HL-60/S4 (cell line): Measurements from ENCODE around the gene USP5.

Experiments used
- in situ Hi-C: fragments of 300-500 bp; cut with MboI; formaldehyde crosslinking; loops from 2 replicates; pipeline ENCODE4 v1.14.3; 2022; ENCODE audit warnings: low sequenced_read_pairs

Gene USP5, protein sequence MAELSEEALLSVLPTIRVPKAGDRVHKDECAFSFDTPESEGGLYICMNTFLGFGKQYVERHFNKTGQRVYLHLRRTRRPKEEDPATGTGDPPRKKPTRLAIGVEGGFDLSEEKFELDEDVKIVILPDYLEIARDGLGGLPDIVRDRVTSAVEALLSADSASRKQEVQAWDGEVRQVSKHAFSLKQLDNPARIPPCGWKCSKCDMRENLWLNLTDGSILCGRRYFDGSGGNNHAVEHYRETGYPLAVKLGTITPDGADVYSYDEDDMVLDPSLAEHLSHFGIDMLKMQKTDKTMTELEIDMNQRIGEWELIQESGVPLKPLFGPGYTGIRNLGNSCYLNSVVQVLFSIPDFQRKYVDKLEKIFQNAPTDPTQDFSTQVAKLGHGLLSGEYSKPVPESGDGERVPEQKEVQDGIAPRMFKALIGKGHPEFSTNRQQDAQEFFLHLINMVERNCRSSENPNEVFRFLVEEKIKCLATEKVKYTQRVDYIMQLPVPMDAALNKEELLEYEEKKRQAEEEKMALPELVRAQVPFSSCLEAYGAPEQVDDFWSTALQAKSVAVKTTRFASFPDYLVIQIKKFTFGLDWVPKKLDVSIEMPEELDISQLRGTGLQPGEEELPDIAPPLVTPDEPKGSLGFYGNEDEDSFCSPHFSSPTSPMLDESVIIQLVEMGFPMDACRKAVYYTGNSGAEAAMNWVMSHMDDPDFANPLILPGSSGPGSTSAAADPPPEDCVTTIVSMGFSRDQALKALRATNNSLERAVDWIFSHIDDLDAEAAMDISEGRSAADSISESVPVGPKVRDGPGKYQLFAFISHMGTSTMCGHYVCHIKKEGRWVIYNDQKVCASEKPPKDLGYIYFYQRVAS

DNA sequence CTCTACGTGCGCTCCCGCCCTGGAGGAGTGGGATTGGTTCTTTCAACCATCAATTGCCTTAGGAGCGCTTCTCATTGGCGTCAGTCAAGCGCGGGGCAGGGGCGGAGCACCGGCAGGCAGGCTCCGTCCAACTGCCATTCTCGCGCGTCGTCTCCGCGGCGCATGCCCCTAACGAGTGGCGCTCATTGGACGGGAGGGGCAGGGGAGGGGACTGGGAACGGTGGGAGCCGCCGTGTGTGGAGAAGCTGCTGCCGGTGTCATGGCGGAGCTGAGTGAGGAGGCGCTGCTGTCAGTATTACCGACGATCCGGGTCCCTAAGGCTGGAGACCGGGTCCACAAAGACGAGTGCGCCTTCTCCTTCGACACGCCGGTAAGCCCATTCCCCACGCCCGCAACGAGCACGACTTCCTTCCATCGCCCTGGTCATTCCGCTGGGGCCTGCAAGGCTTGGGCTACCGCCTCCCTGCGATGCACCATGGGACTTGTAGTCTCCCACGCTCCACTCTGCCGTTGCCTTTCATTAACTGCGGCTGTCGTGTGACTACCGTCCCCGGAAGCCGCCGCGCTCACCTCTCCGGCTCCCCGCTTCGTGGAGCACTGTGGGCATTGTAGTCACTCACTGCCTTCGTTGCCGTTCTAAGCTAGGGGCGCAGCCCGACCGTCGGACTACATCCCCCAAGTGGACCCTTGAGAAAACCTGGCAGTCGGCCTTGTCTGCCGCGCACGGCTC lies at the start of gene USP5:
USP5 (plus strand) TSS at position 230 of the 730 bp plus-strand sequence; CDS start at position 260, 30 bp downstream.
- in situ Hi-C loops = no loop called here

DNA sequence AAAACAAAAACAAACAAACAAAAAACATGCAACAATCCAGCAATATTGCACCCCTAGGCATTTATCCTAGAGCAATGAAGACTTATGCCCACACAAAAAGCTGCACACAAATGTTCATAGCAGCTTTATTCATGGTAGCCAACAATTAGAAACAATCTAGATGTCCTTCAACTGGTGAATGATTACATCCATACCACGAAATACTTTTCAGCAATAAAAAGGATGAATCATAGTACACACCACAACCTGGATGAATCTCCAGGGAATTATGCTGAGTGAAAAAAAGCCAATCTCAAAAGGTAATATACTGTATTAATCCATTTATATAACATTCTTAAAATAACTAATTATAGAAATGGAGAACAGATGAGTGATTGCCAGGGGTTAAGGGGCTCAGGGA lies 44.8 kb upstream of the USP5 start:
- in situ Hi-C loops = no loop called here

DNA sequence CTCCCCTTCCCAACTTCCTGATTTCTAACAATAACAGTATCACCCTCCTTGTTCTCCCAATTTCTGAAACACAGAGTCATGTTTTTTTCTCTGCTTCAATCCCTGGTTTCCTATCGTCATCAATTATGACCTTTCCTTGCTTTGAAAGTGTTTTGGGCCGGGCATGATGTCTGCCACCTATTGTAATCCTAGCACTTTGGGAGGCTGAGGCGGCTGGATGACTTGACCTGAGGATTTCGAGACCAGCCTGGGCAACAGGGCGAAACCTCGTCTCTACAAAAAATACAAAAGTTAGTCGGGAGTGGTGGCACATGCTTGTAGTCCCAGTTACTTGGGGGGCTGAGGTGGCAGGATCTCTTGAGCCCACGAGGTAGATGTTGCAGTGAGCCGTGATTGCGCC lies 42.9 kb upstream of the USP5 start:
- in situ Hi-C loops = no loop called here

DNA sequence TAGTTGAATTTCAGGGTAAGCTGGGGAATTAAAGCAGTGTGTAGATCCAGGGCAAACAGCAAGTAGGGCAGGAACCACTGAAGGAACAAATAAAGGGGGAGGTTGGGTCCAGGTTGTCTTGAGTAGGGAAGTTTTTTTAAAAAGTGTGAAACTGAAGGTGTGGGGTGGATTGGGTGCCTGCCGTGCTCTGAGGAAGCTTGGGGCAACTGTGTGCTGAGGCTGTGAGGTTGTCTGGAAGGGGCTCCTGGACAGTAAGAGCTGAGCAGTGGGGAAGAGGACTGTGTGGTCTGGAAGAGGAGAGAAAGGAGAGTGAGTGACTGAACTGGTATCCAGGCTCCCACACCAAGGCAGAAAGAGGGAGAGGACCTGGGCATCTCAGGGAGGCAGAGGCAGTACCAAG lies 41.2 kb upstream of the USP5 start:
- in situ Hi-C loops = no loop called here

DNA sequence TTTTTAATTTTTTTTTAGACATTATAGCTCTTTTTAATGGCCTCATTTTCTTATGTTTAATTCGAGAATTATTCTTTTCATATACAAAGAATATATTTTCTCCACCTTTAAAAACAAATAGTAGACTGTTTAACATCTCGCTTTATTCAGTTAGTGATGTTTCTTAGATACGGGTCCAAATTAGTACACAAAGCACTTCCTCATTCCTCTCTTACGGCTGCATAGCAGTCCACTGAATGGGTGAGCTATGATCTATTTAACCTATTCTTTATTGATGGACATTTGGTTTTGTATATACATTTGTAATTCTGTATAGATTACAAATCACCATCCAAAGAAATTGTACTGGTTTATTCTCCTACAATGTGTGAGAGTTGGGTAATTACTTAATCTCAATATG lies 38.6 kb upstream of the USP5 start:
- in situ Hi-C loops = no loop called here

DNA sequence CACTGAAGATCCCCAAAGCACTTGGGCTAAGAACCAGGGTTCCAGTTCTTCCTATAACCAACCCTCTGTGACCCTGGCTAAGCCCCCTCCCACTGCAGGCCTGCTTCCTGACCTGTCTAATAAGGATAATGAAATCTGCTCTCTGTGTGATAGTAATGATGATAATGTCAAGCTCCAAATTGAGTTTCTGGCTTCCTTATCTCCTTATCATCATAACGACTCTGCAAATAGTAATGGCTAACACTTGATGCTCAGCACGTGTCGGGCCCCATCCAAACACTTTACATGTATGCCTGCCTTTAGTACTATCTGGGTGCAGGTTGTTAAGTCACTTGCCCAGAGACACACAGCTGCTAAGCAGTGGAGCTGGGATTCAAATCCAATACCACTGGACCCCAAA lies 35.4 kb upstream of the USP5 start:
- in situ Hi-C loops = no loop called here

DNA sequence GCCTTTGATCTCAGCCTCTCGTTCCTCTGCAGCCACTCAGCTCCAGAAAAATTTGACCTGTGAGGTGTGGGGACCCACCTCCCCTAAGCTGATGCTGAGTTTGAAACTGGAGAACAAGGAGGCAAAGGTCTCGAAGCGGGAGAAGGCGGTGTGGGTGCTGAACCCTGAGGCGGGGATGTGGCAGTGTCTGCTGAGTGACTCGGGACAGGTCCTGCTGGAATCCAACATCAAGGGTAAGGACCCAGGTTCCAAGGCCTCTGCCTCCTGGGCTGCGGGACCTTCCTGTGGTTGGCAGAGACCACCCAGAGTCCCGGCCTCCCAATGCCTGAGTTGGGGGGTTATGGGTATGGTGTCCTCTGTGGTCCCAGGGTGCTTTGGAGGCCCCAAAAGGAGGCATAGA lies 34.9 kb upstream of the USP5 start:
- in situ Hi-C loops = no loop called here

DNA sequence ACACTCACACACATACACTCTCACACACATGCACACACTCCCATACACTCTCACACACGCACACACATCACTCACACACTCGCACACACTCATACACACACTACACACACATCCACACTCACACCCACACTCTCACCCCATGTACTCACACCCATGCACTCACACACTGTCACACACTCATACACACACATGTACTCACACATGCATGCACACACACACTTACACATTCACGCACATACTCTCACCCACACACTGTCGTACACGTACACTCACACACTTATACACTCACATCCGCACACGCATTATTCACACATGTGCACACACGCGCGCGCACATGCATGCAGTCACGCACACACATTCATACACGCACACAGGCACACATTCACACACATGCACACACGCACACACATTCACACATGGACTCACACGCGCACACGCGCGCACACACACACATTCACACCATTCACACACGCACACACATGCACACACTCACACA lies 34.2 kb upstream of the USP5 start:
- in situ Hi-C loops = no loop called here

DNA sequence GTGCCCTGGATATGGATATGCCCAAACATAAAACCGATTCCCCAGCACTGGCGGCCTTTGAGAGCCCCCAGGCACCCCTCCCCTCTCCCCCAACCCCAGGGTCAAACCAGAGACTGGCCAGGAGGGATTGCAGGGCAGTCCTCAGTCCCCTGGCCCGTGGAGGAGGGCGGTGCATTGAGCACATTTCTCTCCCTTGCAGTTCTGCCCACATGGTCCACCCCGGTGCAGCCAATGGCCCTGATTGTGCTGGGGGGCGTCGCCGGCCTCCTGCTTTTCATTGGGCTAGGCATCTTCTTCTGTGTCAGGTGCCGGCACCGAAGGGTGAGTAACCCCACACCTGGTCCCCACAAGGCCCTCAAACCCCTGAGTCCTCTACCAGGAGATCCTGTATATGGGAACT lies 33.7 kb upstream of the USP5 start:
- in situ Hi-C loops = no loop called here

DNA sequence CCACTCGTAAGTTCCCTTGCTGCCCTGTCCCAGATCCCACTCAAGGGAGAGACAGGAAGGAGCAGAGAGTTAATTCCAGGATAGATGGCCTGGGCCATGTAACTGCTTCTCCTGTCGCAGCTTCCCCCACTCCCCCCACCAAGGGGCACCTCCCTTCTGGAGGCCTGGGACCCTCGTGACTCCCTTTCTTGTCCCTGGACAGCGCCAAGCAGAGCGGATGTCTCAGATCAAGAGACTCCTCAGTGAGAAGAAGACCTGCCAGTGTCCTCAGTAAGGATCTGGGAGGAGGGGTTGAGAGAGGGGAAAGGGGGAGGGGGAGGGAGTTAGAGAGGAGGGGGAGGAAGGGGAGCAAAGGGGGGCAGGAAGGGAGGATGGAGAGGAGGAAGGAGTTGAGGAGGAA lies 33.3 kb upstream of the USP5 start:
- in situ Hi-C loops = no loop called here

DNA sequence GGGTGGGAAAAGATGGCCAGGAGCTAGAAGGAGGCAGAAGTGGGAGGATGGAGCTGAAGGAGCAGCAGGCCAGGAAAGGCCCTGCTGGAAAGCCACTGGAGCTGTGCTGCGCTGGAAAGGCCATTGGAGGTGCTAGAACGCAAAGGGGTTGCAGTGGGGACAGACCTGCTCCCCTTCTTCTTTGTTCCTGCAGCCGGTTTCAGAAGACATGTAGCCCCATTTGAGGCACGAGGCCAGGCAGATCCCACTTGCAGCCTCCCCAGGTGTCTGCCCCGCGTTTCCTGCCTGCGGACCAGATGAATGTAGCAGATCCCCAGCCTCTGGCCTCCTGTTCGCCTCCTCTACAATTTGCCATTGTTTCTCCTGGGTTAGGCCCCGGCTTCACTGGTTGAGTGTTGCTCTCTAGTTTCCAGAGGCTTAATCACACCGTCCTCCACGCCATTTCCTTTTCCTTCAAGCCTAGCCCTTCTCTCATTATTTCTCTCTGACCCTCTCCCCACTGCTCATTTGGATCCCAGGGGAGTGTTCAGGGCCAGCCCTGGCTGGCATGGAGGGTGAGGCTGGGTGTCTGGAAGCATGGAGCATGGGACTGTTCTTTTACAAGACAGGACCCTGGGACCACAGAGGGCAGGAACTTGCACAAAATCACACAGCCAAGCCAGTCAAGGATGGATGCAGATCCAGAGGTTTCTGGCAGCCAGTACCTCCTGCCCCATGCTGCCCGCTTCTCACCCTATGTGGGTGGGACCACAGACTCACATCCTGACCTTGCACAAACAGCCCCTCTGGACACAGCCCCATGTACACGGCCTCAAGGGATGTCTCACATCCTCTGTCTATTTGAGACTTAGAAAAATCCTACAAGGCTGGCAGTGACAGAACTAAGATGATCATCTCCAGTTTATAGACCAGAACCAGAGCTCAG lies 32.6 kb upstream of the USP5 start:
- in situ Hi-C loops = no loop called here

DNA sequence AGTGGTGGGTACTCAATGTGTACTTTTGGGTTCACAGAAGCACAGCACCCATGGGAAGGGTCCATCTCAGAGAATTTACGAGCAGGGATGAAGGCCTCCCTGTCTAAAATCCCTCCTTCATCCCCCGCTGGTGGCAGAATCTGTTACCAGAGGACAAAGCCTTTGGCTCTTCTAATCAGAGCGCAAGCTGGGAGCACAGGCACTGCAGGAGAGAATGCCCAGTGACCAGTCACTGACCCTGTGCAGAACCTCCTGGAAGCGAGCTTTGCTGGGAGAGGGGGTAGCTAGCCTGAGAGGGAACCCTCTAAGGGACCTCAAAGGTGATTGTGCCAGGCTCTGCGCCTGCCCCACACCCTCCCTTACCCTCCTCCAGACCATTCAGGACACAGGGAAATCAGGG lies 31.8 kb upstream of the USP5 start:
- in situ Hi-C loops = no loop called here

DNA sequence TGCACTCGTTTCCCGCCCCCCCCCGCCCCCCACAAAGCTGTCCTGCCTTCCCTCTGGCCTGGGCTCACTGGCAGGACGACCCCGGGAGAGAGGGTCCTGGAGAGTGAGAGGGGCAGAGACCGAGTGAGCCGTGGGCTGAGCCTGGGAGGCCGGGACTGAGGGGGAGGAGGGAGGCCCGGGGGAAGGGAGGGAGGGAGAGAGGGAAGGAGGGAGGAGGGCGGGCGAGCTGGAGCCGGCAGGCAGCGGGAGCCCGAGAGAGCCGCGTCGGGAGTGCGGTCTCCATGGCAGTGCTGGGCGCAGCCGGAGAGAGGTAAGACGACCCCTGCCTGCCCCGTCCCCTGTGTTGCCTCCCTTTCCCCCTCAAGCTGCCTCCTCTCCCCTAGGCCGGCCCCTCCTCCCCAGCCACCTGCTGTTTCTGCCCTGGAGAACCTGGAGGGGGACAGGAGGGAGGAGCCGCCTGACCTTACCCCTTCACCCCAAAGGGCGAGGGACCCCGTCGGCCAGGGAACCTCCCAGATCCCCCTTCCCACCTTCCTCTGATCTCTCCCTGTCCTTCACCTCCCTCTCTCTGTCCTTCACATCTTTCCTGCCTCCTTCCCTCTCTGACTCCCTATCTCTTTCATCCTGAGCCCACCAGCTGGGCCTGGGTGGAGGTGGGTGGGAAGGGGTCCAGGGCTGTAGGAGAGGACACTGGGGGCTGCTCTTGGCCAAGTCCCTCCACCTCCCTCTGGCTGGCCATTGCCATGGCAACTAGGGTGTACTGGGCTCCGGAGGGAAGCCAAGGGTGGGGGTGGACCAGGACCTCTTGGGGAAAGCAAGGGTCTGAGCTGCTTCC lies 30.1 kb upstream of the USP5 start, which contains the start of gene GPR162:
GPR162 (plus strand) TSS at position 231 of the 835 bp plus-strand sequence. CDS start 2,078 bp downstream, outside the sequence.
- in situ Hi-C loops = no loop called here

DNA sequence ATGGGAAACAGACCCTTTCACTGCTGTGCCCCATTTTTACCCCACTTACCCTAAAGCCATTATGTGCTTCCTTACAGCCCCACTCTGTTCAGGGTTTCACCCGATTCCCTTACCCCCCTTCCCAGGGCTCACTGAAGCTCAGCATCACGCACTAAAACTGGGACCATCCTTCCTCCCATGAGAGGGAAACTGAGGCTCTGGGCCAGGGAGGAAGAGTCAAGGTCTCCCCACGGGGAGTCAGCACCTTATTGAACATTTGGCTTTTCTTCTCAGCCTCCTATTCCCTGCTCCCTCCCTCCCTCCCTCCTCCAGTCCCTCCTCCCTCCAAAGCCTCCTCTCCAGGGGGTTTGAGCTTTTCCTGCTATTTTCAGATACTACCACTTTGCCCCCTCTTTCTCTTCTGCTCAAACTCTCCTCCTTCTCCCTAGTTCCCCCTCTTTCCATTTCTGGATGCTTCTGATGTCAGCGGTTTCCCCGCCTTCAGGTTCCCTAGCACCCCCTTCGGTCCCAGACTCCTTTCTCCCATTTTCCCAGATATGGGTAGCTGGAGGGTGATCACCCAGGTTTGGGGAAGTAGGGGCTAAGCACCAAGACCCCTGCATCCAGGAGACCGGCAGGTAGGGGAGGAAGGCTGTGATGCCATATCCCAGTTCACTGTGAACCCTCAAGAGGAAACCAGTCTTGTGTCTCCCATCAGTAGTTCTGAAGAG lies 29.4 kb upstream of the USP5 start:
- in situ Hi-C loops = no loop called here

DNA sequence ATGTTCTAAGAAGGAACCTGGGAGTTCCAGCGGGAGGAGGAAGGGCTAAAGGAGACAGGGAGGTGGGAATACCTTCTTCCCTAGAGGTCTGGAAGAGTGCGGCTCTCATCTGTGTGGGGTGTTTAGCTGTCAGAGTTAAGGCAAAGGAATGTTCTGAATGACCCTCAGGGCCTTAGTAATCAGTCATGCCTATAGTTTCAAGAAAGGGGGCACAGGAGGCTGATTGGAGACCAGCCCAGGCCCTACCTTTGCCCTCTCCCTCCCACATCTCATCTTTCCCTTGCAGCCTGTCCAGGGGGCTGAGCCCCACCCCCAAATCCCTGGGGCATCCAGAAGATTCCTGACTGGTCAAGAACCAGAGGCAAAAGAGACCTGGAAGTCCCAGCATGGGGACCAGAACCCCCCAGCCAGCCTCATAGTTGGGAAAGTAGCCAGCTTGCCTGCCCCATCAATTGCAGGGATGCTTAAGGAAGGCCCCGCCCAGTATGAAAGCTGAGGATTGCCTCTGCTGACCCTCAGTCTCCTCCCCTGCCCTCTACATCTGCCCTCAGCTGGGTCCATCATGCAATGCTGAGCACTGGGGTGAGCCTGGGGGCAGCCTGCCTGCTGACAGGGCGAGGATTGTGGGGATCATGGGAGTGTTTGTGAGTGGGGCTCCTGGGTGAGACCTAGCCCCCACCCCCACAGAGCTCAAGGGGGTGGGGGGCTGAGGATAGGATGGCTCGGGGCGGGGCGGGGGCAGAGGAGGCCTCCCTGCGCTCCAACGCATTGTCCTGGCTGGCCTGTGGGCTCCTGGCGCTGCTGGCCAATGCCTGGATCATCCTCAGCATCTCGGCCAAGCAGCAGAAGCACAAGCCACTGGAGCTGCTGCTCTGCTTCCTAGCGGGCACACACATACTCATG lies 28.5 kb upstream of the USP5 start:
- in situ Hi-C loops = no loop called here

DNA sequence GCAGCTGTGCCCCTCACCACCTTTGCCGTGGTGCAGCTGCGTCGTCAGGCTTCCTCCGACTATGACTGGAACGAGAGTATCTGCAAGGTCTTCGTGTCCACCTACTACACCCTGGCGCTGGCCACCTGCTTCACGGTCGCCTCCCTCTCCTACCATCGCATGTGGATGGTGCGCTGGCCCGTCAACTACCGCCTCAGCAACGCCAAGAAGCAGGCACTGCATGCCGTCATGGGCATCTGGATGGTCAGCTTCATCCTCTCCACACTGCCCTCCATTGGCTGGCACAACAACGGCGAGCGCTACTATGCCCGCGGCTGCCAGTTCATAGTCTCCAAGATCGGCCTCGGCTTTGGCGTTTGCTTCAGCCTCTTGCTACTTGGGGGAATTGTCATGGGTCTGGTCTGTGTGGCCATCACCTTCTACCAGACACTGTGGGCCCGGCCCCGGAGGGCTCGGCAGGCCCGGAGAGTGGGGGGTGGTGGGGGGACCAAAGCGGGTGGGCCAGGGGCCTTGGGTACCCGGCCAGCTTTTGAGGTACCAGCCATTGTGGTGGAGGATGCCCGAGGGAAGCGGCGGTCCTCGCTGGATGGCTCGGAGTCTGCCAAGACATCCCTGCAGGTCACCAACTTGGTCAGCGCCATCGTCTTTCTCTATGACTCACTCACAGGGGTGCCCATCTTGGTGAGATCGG lies 27.7 kb upstream of the USP5 start:
- in situ Hi-C loops = no loop called here

DNA sequence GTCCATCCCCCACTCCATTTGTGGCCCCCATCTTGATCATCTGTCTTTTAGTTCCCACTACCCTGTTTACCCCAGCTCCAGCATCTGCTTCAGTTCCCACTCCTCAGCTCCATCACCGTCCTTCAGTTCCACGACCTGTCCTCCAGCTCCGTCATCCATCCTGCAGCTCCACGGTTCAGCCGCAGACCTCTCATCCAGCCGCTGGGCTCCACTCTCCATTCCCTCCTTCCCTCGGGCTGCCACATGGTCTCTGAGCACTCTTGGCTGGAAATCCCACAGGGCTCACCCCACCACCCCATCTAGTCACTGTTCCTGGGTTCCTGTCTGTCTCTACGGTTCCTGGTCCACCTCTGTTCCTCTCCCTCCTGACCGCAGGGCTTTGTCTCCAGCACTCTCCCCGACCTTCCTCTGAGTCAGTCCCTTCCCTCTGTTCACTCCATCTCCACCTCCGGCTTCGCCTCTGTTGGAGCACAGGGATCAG lies 27.0 kb upstream of the USP5 start:
- in situ Hi-C loops = loop anchor here (5.0 kb wide), 1 partner anchor 73 kb away; the partner anchor contains the start of gene MLF2
